ENCODE measurements around the gene CHRND. TPM values are rescaled to one million over a fixed set of nuclear protein-coding genes. Genes with fewer than 3 reads are reported as not detected.

The CHRND gene
- polyA plus RNA-seq, 1 donor (not counting 4 experiments of a cell fraction or from before 2014, with no cell fraction given): not detected

GRCh38 chr2:232577841-232578240 lies 51.9 kb downstream of the CHRND start:
- H4K20me1 ChIP-seq (ENCODE audit: control insufficient read depth, extremely low read depth, insufficient read depth, low read length): no peaks in the 10 kb centered on the region
- no peaks in the 10 kb centered on the region for H3K9me1 ChIP-seq (ENCODE audit: control insufficient read depth, extremely low read depth, insufficient read depth, low read length)
- DNase-seq (ENCODE audit: low read depth, low spot score): no peak
- no peak overlapping the region for H2AFZ ChIP-seq (ENCODE audit: control insufficient read depth, low read length)
- peaks cover 8 to 13% of the 10 kb centered on the region in 2 experiments for H3K36me3 ChIP-seq (ENCODE audit: control insufficient read depth in 2 of 2, extremely low read depth in 1 of 2, insufficient read depth in 2 of 2, low read length in 2 of 2)
- TF ChIP-seq EZH2 (IDR thresholded peaks at IDR 0.05; ENCODE audit: low read length) (no peak), CTCF (optimal IDR thresholded peaks at IDR 0.05 in 1 of 3, IDR thresholded peaks at IDR 0.05 in 1 of 3, conservative IDR thresholded peaks at IDR 0.05 in 1 of 3; ENCODE audit: extremely low read depth in 1 of 3, insufficient read depth in 2 of 3, low read length in 3 of 3) (no peak)
- no peak overlapping the region for H3K4me3 ChIP-seq (ENCODE audit: control insufficient read depth in 2 of 3, extremely low read depth in 1 of 3, insufficient read depth in 2 of 3, low read depth in 1 of 3, low read length in 3 of 3)
- no peaks in the 10 kb centered on the region for H3K9me3 ChIP-seq (ENCODE audit: control insufficient read depth, low read depth, low read length)
- no peaks in the 10 kb centered on the region for H3K27me3 ChIP-seq (ENCODE audit: control insufficient read depth, extremely low read depth, insufficient read depth, low read length)
- no peak overlapping the region for H3K4me2 ChIP-seq (ENCODE audit: control insufficient read depth, extremely low read depth, insufficient read depth, low read depth, low read length)
- no peaks in the 10 kb centered on the region for H3K4me1 ChIP-seq (ENCODE audit: control insufficient read depth, extremely low read depth, insufficient read depth, low read length)
- dilution Hi-C loops (cut with MboI; ENCODE audit: extremely low pct_ligation_motif_present, low sequenced_read_pairs): no loop called here
- no peak for FAIRE-seq
- H3K27ac ChIP-seq (ENCODE audit: control insufficient read depth, insufficient read depth, low read length): no peak overlapping the region
- H3K9ac ChIP-seq (ENCODE audit: control insufficient read depth, extremely low read depth, insufficient read depth, low read length): no peak overlapping the region
- no peaks in the 10 kb centered on the region for H3K79me2 ChIP-seq (ENCODE audit: control insufficient read depth, insufficient read depth, low read length)

- H3K9me3 ChIP-seq (ENCODE audit: control insufficient read depth, low read depth, low read length): no peaks in the 10 kb centered on the region
- no peak for TF ChIP-seq EZH2 (IDR thresholded peaks at IDR 0.05; ENCODE audit: low read length)
- TF ChIP-seq CTCF (optimal IDR thresholded peaks at IDR 0.05 in 1 of 3, IDR thresholded peaks at IDR 0.05 in 1 of 3, conservative IDR thresholded peaks at IDR 0.05 in 1 of 3; ENCODE audit: extremely low read depth in 1 of 3, insufficient read depth in 2 of 3, low read length in 3 of 3): no peak
- no peaks in the 10 kb centered on the region for H3K9me1 ChIP-seq (ENCODE audit: control insufficient read depth, extremely low read depth, insufficient read depth, low read length)
- no peak overlapping the region for H3K4me2 ChIP-seq (ENCODE audit: control insufficient read depth, extremely low read depth, insufficient read depth, low read depth, low read length)
- H2AFZ ChIP-seq (ENCODE audit: control insufficient read depth, low read length): no peak overlapping the region
- no peaks in the 10 kb centered on the region for H3K27me3 ChIP-seq (ENCODE audit: control insufficient read depth, extremely low read depth, insufficient read depth, low read length)
- H3K4me3 ChIP-seq (ENCODE audit: control insufficient read depth in 2 of 3, extremely low read depth in 1 of 3, insufficient read depth in 2 of 3, low read depth in 1 of 3, low read length in 3 of 3): no peak overlapping the region
- no peaks in the 10 kb centered on the region for H4K20me1 ChIP-seq (ENCODE audit: control insufficient read depth, extremely low read depth, insufficient read depth, low read length)
- no peak for FAIRE-seq
- no peak for DNase-seq (ENCODE audit: low read depth, low spot score)
- no peak overlapping the region for H3K9ac ChIP-seq (ENCODE audit: control insufficient read depth, extremely low read depth, insufficient read depth, low read length)
- no peaks in the 10 kb centered on the region for H3K4me1 ChIP-seq (ENCODE audit: control insufficient read depth, extremely low read depth, insufficient read depth, low read length)
- dilution Hi-C loops (cut with MboI; ENCODE audit: extremely low pct_ligation_motif_present, low sequenced_read_pairs): no loop called here
- H3K36me3 ChIP-seq (ENCODE audit: control insufficient read depth in 2 of 2, extremely low read depth in 1 of 2, insufficient read depth in 2 of 2, low read length in 2 of 2): peaks cover 7 to 13% of the 10 kb centered on the region in 2 experiments
- no peaks in the 10 kb centered on the region for H3K79me2 ChIP-seq (ENCODE audit: control insufficient read depth, insufficient read depth, low read length)
- H3K27ac ChIP-seq (ENCODE audit: control insufficient read depth, insufficient read depth, low read length): no peak overlapping the region
Observed at GRCh38 chr2:232578626-232579025, 52.7 kb downstream of the CHRND start.

All from keratinocyte (primary cell).